Posterior cingulate gyrus (tissue), 11 donors: ENCODE data around the gene LMNA.
"Not testable (repeated sequence)": the region's sequence is repeated elsewhere in the genome, so short reads cannot be mapped to it uniquely, and the experiment has no call there.

Experiments
- DNase-seq, 10 donors: peaks; one replicate each; pipeline versions ENCODE4 v3.0.0 to v3.0.0-alpha.2; 2020 to 2021; ENCODE audit warnings: mixed read lengths in 3 of 10
- intact Hi-C: fragments of 100-400 bp; cut with DNase I; formaldehyde crosslinking; loops from one replicate; pipeline ENCODE4 v1.15.1; 2023

Gene LMNA

DNA sequence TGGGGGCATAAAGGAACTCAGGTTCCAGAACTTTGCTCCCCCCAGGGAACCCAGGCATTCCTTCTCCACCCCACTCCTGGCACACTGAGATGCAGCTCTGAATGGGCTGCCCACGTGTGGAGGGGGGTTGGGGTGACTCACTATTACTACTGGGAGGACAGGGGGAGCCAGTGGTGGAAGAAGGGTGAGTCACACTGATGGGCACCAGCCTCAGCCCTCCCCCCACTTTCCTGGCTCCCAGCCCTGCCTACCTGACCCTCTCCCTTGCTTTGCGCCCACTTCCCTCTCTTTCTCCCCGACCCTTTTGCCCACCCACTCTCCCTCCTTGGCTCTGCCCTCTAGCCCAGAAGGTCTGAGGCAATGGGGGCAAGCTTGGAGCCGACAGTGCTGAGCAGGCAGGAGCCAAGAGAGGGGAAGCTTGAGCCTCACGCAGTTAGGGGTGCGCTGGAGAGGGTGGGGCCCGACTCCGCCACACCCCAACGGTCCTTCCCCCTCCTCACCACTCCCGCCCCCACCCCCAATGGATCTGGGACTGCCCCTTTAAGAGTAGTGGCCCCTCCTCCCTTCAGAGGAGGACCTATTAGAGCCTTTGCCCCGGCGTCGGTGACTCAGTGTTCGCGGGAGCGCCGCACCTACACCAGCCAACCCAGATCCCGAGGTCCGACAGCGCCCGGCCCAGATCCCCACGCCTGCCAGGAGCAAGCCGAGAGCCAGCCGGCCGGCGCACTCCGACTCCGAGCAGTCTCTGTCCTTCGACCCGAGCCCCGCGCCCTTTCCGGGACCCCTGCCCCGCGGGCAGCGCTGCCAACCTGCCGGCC lies at the start of gene LMNA:
TSS of gene LMNA (plus strand) at position 611 of the 818 bp plus-strand sequence. CDS start 208 bp downstream, outside the sequence.
- intact Hi-C loops = no loop called here
- peak; percentile 78 to 98 (median 88) for DNase-seq

DNA sequence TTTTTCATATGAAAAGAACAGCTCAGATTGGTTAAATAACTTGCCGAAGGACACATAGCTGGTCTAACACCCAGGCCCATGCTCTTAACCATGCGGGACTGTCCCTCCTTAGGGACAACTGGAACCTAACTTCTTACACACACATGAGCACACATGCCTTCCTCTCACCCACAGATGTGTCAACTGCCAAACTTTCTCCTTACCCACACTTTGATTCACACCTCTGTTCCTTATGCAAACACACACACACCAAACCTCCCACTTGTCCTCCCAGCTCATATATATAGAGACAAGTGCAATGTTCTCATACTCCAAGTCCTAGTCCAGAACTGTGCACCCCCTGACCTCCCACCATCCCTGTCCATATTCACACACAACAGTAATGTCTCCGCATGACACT lies 49.3 kb upstream of the LMNA start:
- intact Hi-C loops = no loop called here
- DNase-seq = peak in 1 of 10 donors; percentile 24

DNA sequence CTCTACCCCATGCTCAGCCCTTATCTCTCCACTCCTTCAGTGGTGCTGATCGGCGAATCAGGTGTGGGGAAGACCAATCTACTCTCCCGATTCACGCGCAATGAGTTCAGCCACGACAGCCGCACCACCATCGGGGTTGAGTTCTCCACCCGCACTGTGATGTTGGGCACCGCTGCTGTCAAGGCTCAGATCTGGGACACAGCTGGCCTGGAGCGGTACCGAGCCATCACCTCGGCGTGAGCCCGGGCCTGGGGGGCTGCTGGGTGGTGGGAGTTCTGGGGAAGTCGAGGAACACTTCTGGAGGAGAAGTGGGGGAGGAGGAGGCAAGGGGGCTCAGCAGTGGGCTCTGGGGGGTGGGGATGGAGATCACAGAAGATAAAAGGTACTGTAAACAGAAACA lies 48.6 kb upstream of the LMNA start:
- DNase-seq = peak in 1 of 10 donors; percentile 73
- intact Hi-C loops = no loop called here

DNA sequence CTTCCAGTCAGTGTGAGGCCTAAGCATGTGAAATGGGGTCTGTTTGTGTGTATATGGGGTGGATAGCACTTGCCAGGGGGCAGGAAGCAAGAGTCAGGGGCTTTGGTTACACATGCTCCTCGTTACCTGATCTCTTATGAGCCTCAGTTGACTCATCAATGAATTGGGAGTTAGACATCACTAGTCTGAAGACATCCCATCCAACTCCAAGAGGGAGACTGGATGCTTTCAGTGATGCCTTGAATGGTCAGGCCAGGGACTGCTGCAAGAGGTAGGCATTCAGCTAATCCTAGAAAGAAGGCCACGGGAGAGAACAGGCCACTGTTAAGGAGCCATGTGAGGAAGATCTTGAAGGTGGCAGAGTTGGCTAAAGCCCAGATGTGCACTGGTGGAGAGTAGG lies 47.2 kb upstream of the LMNA start:
- intact Hi-C loops = no loop called here

DNA sequence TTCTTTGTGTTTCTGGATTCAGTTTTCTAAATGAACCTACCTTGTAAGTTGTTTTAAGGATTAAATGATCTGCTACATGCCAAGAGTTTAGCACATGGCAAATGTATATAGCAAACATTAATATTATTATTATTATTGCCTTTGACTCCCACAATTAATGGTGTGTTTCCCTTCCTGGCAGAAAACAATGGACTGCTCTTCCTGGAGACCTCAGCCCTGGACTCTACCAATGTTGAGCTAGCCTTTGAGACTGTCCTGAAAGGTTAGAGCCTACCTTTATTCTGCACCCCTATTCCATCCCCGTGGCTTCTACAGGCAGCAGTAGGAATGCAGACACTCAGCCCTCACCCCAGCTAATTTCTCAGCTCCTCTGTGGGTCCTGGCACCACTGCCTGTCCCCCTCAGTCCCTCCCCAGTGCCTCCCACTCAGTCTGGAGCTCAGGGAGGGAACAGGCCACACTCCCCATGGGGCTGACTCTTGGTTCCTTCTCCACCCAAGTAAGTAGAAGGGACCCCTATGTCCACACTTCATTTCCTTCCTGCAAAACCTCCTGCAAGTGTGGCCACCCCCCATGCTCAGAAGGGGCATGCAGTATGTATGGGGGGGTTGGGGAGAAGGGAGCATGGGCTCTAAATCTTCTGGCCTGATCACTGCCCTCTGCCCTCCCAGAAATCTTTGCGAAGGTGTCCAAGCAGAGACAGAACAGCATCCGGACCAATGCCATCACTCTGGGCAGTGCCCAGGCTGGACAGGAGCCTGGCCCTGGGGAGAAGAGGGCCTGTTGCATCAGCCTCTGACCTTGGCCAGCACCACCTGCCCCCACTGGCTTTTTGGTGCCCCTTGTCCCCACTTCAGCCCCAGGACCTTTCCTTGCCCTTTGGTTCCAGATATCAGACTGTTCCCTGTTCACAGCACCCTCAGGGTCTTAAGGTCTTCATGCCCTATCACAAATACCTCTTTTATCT lies 44.7 kb upstream of the LMNA start:
- DNase-seq = no peak
- intact Hi-C loops = no loop called here

More for the DNA sequence above, 47.2 kb upstream of the LMNA start:
- peak in 1 of 10 donors; percentile 21 for DNase-seq

DNA sequence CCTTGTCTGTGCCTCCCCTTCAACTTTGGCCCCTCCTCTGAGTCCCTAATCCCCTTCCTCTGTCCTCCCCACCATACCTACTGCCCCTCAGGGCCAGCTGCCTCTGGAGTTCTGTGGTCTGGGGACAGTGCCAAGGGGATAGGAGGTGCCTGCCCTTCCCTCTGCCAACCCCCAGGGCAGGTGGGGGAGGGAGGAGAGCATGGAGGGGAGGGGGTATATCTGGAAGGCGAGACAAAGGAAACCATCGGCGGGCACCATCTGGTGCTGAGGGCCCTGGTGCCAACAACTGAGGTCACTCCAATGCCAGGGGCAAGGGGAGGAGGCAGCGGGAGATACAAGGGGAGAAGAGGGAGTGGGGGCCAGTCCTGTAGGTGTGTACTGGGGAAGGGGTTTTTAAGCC lies 44.0 kb upstream of the LMNA start:
- no peak for DNase-seq
- intact Hi-C loops = no loop called here

DNA sequence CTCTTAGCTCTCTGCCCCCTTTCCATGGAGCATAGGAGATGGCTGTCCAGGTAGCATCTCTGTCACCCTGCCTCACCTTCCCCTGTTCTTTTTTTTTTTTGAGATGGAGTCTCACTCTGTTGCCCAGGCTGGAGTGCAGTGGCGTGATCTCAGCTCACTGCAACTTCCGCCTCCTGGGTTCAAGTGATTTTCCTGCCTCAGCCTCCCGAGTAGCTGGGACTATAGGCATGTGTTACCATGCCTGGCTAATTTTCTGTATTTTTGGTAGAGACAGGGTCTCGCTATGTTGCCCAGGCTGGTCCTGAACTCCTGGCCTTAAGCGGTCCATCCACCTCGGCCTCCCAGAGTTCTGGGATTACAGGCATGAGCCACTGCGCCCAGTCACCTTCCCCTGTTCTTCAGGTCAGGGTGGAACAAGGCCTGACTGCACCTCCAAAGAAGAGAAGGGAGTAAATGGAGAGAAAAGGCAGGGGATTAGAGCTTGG lies 43.1 kb upstream of the LMNA start:
- DNase-seq, intact Hi-C loops: not testable (repeated sequence)

DNA sequence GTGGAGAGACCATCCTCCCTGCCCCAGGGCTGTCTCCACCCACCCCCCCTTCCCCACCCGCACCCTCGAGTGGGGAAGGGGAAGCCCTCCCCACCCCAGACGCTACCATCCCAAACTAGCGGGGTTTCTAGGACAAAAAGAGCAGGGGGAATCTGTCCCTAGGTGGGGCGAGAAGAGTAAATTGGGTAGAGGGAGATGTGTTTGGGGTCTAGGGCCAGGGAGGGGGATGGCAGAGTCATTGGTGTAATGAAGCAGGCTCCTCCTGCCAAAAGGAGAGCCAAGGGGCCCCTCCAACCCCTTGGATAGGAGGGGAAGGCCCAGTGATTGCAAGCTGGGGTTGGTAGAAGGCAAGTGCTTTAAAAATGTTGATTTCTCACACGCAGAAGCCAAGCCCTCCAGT lies 42.3 kb upstream of the LMNA start:
- intact Hi-C loops = no loop called here
- no peak for DNase-seq

DNA sequence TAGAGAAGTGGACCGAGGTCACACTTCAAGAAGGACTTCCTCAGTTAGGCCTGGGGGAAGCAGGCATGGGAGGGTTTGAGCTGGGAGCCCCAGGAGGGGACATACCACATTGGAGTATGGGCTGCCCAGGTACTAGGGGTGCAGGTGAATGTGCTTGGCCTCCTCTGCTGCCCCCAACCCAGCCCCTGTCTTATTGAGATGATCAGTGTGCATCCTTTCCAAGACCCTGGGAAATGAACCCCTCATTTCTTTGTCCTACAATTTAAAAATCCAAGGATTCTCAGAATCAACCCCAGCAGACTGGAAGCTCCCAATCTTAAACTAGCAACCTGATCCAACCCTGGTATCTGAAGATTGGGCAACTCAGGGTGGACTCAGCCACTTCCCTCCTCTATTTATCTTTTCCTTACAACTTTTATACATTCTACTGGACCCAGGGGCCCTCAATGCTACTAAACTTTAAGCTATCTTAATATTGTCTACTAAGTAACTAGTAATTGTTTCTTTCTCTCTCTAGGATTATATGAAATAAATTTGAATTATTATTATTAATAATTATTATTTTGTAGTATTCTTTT lies 41.3 kb upstream of the LMNA start:
- no peak for DNase-seq
- intact Hi-C loops = no loop called here

DNA sequence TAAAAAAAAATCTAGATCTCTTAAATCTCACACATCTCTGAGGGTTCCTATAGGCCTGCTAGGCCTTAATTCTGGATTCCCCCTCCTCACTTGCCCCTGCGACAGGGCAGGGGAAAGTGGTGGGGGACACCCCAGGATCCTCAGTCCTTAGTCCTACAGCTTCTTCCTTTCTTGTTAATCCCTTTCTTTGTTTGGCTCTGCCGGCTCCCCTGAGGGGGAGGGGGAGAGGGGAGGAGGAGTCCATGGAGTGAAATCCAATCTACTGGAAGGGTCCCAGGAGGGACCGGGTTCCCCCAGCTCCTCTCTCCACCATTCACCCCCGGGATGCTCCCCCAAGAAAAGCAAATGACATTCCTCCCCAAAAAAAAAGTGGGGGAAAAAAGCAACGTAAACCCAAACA lies 40.8 kb upstream of the LMNA start:
- intact Hi-C loops = no loop called here
- DNase-seq = no peak

DNA sequence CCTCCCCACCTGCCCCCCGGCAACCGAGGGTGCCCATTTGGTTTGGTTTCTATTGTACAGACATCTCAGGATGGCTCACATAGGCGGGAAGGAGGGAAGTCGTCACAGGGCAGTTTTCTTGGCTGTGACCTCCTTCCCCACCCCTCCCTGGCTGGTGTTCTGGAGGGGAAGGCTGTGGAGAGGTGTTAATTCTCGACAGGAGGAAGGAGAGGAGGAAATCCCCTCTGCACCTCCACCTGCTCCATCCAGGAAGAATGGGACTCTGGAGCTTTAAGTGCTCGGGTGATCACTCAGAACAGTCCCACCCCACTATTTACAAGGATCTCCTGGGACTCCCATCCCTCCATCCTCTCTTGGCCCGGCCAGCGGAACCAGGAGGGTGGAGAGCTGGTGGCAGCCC lies 39.9 kb upstream of the LMNA start:
- intact Hi-C loops = no loop called here
- DNase-seq = no peak

DNA sequence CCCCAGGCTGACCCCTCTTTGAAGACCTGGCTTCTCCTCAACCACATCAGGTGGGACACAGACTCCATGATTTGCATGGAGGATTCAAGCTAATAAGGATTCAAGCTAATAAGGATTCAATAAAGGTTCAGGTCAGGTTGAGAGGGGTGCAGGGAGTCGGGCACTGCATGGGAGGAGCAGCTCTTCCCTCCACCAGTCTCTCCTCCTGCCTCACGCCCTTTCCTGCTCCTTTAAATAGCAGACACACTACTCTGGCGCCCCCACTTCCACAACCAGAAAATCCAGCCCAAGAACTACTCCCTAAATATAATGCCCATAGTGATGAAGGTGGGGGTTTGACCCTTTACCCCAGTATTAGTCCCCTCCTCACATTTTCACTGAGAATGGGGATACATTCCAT lies 39.3 kb upstream of the LMNA start:
- intact Hi-C loops = no loop called here
- DNase-seq = no peak

DNA sequence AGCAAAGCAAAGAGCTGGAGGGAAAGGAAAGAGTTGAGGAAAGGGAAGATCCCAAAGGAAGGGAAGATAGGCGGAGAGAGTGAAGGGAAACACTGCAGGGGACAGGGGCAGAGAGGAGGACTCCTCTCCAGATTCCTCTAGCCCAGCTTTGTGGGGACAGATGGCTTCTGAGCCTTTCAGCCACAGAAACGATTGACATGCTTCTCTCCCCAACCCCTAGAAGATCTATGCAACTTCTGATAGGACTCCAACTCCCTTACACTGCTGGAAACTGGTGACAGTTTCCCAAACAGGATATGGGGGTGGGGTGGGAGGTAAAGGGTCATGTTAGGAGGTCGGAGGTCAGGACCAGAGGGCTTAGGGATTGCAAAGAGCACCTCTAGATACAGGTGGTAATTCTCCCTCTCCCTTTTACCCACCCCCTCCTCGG lies 38.7 kb upstream of the LMNA start:
- intact Hi-C loops = no loop called here
- no peak for DNase-seq

DNA sequence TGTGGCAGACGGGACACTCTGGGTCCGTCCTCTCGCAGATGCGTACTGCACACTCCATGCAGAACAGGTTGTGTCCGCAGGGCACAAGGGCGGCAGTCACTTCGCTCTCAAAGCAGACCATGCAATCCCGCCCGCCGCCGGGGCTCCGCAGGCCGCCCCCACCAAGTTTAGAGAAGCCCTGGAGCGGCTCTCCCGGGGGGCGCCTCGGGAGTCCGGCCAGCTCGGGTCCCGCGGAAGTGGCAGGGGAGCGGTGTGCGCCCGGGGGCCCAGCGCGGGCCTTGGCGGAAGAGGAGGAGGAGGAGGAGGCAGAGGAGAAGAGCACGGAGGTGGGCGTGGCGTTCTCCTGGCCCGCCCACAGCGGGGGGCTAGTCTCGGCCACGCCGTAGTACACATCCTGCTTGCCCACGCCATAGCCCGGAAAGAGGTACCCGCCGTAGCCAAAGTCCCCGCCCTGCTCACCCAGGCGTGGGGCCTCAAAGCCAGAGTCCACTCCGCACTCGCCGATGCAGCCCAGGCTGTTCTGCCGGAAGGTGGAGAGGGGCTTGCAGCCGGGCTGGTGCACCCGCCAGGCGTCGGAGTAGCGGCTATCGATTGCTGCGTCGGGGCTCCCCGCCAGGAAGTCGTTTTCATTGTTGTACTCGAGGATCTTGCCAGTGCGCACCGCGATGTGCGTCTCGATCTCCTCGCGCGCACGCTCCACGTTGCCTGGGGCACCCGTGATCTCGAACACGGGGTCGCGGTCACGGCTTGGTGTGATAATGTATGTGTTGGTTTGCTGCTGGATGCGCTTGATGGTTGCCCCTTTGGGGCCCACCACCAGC lies 37.7 kb upstream of the LMNA start:
- intact Hi-C loops = no loop called here
- DNase-seq = no peak

DNA sequence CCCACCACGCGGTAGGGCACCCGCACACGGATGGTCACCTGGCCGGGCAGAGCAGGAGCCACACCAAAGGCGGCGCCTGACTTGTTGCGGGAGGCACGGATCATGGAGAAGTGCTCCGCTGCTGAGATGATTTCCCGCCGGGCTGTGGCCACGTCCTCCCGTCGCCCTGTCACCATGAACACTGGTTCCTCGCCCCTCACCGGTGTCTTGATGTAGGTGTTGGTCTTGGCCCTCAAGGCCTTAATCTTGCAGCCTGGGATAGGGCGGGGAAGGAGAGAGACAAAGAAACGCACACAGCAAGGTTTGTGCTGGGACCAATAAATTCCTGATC lies 37.1 kb upstream of the LMNA start:
- peak in 1 of 10 donors; percentile 75 for DNase-seq
- intact Hi-C loops = no loop called here

DNA sequence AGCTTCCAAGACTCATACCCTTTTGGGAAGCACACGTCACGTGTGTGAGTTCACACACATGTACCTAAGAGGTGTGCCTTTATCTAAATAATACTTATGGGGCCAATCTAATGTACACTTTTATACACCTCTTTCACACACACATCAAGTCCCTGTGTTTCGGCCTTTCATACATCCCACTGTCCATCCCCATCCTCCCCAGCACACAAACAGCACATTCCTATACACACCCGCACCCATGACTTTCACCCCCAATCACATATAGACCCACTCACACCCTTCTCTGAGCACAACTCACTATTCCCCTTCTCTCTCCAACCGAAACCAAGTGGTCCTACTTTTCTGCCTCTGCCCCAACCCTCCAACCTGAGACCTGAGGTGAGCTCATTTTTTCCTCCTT lies 35.8 kb upstream of the LMNA start:
- intact Hi-C loops = no loop called here
- no peak for DNase-seq

DNA sequence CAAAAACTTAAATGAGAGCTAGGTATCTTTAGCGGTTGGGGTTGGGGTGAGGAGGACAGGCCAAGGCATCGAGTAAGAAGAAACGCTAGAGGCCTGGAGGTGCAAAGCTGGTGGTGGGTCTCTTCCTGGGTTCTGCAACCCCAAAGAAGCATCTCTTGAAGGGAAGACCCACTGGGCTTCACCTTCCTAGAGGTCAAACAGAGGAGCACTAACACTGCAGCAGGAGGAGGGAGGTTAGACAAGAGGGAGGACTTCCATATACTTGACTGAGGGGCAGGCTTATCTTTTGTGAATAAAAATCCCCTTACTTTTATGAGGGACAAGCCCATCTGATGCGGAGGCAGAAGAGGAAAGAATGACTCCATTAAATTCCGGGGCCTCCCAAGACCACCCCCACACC lies 34.7 kb upstream of the LMNA start:
- no peak for DNase-seq
- intact Hi-C loops = no loop called here

DNA sequence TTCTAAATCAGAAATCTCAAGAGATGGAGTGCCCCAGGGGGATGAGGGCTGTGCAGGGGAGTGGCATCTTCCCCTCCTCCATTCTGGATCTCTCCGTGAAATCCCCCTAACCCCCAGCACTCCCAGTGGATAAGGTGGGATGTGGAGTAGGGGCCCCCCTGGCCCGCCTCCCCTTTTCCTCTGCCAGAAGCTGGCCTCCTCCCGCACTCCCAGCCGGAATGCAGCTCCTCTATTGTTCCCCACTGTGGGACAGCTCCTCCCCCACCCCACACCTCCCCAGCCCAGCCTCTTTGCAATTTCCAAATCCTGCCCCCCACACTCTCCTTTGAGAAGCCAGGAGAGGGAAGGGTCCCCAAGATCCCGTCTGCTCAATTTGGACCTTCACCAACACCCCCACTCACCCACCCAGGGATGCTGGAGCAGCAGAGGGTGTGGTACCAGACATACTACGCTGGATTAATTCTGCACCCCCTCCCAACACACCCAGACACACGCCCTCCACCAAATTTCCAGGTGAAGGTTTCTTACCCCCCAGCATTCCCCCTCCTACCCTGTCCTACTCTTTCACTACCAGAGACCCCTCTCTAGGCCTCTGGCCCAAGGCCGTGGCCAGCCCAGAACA lies 34.2 kb upstream of the LMNA start:
- intact Hi-C loops = no loop called here
- no peak for DNase-seq

DNA sequence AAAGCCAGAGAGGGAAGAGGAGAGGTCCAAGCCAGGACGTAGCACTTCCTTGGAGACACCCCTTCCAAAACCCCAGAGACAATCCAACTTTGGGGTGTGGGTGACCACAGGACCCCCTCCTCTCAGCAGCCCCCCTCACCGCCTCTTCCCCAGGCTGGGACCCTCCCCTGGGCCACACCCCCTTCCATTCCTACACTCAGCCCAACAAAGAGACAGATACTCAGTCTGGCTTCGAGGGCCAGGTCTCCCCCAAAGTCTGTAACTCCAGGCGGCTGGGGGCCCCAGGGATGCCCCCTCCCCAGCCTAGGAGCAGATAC lies 33.7 kb upstream of the LMNA start:
- no peak for DNase-seq
- intact Hi-C loops = no loop called here
